Stimulated activated CD4-positive, alpha-beta T cell treated with anti-CD3 and anti-CD28 coated beads, Interleukin-2, amount 100 ng/mL, for 4 hours (primary cell): ENCODE results near the gene PLPP2.

Experiments used
- DNase-seq: peaks from one replicate; pipeline ENCODE4 v3.0.0-alpha.2; 2020; ENCODE audit warnings: low read depth

Gene PLPP2

DNA sequence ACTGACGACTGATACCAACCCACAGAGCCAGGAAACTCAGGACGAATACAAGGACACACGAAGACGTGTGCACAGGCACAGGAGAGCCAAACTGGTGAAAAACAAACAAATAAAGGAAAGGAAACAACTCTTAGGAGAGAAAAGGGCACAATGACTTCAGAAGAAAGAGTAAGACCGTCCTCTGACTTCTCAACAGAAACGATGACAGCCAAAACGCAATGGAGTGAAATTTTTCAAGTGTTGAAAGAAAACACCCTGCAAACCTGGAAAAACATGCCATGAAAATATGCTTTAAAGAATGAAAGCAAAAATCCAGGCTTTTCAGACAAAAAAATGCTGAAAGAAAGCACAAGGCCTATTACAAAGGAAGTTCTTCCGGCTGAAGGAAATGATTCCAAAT is 24.6 kb upstream of the PLPP2 start:
- no peak for DNase-seq

DNA sequence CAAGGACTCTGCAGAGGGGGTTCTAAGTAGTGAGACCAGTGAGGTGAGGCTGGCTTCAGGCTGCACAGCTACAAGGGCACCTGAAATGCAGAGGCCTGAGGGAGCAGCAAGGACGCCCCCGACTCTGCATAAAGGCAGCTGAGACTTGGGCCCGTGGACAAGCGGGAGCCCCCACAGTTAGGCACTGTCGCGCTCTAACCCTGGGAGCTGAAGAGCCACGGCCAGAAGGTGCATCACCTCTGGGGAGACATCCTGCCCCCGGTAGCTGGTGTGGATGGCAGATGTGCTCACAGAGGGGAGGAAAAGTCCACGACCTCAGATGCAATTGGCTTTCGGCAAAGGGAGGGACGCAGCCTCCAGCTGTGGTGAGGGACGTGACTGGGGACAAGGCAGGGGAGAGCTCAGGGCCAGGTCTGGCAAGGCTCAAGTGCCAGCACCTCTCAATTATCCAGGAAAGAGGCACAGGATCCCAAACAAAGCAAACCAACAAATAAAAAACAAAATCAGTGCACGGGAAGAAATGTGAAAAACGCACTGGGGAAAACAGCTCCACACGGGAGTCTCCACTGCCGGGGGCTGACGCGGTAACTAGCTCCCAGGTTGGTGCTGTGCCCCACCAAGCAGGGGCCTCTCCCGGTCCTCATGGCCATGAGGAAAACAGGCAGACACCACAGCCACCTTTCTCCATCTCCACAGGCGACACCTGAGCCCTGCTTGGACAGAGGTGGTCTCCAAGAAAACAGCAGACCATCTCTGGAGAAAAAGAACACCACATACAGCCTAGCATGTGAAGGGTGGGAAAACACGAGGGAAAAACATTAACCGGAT is 23.0 kb upstream of the PLPP2 start:
- no peak for DNase-seq

DNA sequence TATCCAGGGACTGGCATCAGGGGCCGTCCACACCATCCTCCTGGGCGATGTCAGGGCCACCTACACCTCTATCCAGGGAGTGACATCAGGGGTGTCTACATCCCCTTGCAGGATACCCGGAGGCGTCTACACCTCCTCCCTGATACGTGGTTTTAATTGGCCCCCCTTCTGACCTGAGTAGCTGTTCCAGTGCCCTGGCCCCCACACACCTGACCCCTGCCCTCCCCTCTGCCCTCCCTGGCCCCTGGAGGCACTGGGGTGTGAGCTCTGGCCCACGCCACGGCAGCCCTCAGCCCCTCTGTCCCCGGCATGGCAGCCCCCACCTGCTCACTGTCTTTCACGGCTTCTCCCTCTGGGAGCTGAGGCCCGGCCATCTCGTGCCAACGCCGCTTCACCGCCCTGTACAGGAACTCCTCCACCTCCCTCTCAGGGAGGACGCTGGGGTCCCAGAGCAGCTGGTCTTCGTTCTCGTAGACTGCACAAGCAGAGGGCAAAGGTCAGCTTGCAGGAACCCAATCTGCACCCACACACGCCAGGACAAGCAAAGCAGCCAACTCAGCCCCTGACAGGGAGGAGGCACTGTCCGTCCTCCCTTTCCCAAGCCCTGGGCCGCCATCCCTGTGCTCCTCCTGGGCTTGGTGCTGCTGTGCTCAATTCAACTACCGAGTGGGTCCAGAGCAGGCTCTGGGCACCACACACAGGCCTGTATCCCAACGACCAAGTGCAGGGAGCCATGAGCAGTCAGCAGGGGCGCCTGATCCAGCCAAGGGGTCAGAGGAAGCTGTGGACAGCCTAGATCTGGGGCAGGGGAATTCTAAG is 22.2 kb upstream of the PLPP2 start:
- no peak for DNase-seq

GRCh38 chr19:311813-312261 is 20.6 kb upstream of the PLPP2 start:
- DNase-seq, result no peak

DNA sequence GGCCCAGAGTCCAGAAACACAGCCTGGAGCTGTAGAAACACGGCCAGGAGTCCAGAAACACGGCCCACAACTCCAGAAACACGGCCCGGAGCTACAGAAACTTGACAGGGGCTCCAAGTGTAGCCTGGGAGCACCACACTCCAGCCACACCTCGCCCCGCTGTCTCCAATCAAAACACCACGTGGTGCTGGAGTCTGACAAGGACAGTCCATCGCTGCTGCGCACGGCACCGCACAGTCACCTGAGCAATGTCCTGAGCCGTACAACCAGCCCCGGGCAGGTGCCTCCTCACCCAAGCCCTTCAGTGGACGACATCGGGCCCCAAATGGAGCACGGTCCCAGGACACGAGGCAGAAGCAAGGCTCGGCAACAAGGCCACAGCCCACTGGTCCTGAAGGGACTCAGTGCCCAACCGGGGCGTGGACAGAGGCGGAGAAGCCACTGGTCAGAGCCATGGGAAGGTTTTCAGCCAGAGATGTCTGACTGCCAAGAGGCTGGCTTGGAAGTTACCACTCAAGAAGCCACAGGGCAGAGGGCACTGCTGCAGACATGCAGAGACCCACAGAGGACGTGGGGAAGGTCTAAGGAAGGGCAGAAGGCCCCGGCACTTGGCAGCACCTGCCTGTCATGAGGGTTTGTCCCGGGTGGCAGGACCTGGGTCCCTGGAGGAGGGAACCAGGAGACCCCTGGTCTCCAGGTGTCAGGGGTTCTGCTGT is 19.7 kb upstream of the PLPP2 start:
- no peak for DNase-seq

DNA sequence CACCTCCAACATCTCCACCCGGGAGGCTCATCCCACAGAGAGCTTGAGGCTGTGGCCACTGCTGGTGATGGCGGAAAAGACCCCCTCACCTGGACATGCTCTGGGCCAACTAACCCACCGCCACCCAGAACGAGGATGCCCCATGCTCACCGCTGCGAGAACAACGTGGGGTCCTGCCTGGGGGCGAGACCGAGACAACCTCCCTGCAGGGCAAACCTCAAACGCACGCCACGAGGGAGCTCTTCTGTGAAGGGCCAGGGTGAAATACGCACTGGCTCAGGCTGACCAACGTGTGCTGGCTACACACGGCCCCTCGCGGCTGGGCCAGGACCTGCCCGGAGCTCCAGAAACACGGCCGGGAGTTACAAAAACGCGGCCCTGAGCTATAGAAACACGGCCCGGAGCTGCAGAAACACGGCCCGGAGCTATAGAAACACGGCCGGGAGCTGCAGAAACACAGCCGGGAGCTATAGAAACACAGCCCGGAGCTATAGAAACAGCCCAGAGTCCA is 19.0 kb upstream of the PLPP2 start:
- no peak for DNase-seq

DNA sequence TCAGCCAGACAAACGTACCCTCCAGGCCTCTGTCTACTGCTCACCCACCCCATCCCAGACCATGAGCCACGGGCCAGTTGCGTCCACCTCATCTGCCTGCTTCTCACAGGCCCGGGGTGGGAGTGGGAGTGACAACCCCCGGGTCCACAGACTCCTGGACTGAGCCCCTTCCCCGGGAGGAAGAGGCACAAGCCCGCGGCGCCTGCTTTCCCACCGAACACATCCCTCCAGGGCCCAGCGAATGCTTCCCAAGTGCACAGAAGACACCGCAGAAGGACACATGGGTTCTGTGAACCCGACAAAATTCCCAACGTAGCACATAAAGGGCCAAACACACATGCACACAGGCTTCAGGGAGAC is 18.0 kb upstream of the PLPP2 start:
- no peak for DNase-seq

- DNase-seq, result no peak
Measured at GRCh38 chr19:308471-309205, 17.4 kb upstream of the PLPP2 start.

DNA sequence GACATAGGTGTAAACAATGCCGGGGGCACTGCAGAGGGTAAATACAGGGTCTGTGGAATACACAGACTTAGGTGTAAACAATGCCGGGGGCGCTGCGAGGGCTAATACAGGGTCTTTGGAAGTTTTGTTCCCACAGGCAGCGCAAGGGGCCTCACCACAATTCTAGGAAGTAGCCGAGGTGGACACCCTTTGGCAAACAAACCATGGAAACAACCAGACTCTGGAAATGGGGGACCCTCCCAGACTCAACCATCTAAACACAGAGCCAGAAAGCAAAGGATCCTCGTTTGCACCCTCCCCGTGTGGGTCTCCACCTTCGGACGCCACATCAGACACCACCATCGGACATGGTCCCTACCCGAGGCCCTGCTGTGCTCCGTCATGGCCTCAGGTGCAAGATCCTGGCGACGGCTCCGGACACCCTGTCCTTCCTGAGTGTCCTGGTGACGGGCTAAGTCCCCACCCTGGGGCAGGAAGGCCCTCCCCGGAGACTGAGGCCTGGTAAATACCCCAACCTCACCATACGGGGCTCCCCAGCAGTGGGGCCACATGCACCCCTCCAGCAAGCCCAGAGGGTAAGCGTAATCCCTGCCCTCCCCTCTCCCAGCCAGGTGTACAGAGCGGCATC is 16.7 kb upstream of the PLPP2 start:
- DNase-seq, result no peak

- no peak for DNase-seq
Measured at GRCh38 chr19:307111-307531, 15.9 kb upstream of the PLPP2 start.

GRCh38 chr19:306151-306900 is 15.1 kb upstream of the PLPP2 start:
- DNase-seq, result no peak

DNA sequence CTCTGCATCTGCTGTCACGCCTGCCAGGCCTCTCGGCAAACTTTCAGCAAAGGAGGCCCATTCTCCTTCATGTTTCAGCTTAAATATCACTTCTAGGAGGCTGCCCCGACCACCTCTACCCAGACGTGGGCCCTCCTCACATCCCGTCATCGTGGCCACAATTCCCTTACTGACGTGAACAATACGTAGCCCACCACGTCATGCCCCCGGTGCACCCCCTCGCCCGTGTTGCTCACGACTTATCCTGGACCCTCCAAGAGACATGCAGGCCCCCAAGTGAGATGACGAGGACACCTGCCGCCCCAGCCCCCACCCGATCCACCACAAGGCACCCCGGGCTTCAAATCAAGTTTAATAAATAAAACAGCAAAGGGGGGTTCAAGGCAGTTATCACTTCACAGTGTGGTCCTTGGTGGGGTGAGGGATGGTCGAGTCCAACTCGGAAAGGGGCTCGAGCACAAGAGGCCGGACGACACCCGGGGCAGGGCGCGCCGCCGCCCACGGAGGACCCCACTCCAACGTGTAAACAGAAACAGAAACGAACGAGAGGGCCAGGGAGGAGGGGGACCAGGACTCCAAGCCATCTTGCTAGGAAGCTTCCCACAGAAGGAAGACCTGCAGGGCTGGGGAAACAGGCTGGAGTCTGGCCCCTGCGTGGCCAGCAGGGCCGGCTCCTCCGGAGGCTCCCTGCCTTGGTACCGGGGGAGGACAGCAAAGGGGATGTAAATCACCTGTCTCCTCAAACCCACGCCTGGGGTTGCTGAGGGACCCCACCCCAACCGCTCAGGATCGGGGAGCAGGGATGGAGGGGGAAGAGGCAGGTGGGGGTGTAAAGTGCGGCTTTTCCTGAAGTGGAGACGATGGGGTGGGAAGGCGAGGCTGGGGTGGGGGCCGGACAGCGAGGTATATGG is 14.3 kb upstream of the PLPP2 start:
- no peak for DNase-seq

GRCh38 chr19:296476-297225 is 5.4 kb upstream of the PLPP2 start:
- no peak for DNase-seq

- DNase-seq, result no peak
Measured at GRCh38 chr19:295687-296370, 4.6 kb upstream of the PLPP2 start.

GRCh38 chr19:294946-295686 is 3.9 kb upstream of the PLPP2 start:
- DNase-seq, result peak; percentile 9

- no peak for DNase-seq
Measured at GRCh38 chr19:294341-294945, 3.2 kb upstream of the PLPP2 start.
